K562 (cell line): ENCODE results near the gene HOXC11. TPM values are rescaled to one million over a fixed set of nuclear protein-coding genes. Genes with fewer than 3 reads are reported as not detected.

ENCODE experiments used
- ATAC-seq: fragments of 200-7000 bp; cut with Tn5 transposase; 3 replicates; pipeline ENCODE4 v1.9.1; 2020; ENCODE audit warnings: moderate library complexity
- BruUV-seq: library from RNA; stranded (reverse); fragments of 400-500 nt; replicated peaks from 2 replicates; lab custom pipeline; 2021; lab: Mats Ljungman, UMichigan
- CTCF ChIA-PET: fragments of 300-600 bp; formaldehyde crosslinking; extraction: SDS; loops from one replicate; lab custom pipeline; 2021; ENCODE audit warnings: low intra/inter-chr PET ratio; lab: Yijun Ruan, JAX
- POLR2A ChIA-PET: fragments of 300-600, 350-650 bp; sonication (Branson Sonifier 250); formaldehyde crosslinking; extraction: SDS; loops from one replicate; lab custom pipeline; 2021; ENCODE audit warnings: antibody characterized with exemption, inconsistent platforms; lab: Yijun Ruan, JAX
- DNase-seq, 4 experiments: peaks; one replicate each; pipeline versions ENCODE4 v3.0.0 to v3.0.0-alpha.2; 2011 to 2018; ENCODE audit warnings: low spot score in 3 of 4, mixed read lengths in 3 of 4; ENCODE audit errors: extremely low read depth in 1 of 4
- FAIRE-seq: peaks from 2 replicates; lab custom pipeline; 2011; peaks lifted over from hg19 to GRCh38; lab: Jason Lieb, UNC
- H2AFZ ChIP-seq: 2 replicates; pipeline ENCODE4 v1.6.0; 2011; ENCODE audit warnings: low read depth, low read length, control low read depth, inconsistent platforms
- H3K27ac ChIP-seq: fragments of 200-600 bp; 3 replicates; pipeline ENCODE4 v1.8.0; 2011; ENCODE audit warnings: low read depth, mild to moderate bottlenecking, control low read depth, inconsistent platforms, low read length, moderate library complexity, mixed read lengths; ENCODE audit errors: extremely low read depth
- H3K27me3 ChIP-seq, 2 experiments: fragments of 300-600 bp in 1 of 2; 2 replicates in 1 of 2; 3 replicates in 1 of 2; pipeline versions ENCODE4 v1.6.0 to v1.8.0; 2011; ENCODE audit warnings: inconsistent platforms in 2 of 2, low read length in 2 of 2, mild to moderate bottlenecking in 1 of 2, mixed read lengths in 1 of 2, moderate library complexity in 1 of 2; ENCODE audit not compliant: control insufficient read depth in 2 of 2, insufficient read depth in 2 of 2
- H3K36me3 ChIP-seq: fragments of 300-600 bp; 3 replicates; pipeline ENCODE4 v1.8.0; 2011; ENCODE audit warnings: mild to moderate bottlenecking, low read length, inconsistent platforms; ENCODE audit not compliant: control insufficient read depth, insufficient read depth
- H3K4me1 ChIP-seq, 2 experiments: fragments of 200-600 bp in 1 of 2; replicated peaks in 1 of 2; 2 replicates in 1 of 2; 3 replicates in 1 of 2; pipeline versions ENCODE4 v1.5.1 to v1.8.0; 2011; ENCODE audit warnings: inconsistent platforms in 2 of 2, low read length in 2 of 2, mild to moderate bottlenecking in 1 of 2, mixed read lengths in 1 of 2, moderate library complexity in 1 of 2; ENCODE audit not compliant: control insufficient read depth in 2 of 2, insufficient read depth in 2 of 2
- H3K4me2 ChIP-seq: 2 replicates; pipeline ENCODE4 v1.6.1; 2011; ENCODE audit warnings: low read length, control low read depth, inconsistent platforms, mixed read lengths; ENCODE audit not compliant: insufficient read depth
- H3K4me3 ChIP-seq: fragments of 200-600 bp; sonication (generic), shearing (Covaris generic); 2 replicates; pipeline ENCODE4 v1.5.1; 2016; ENCODE audit warnings: control low read depth, inconsistent platforms
- H3K79me2 ChIP-seq: fragments of 200-600 bp; 3 replicates; pipeline ENCODE4 v1.8.0; 2011; ENCODE audit warnings: low read length, inconsistent platforms; ENCODE audit not compliant: control insufficient read depth, insufficient read depth
- H3K9ac ChIP-seq, 2 experiments: 2 replicates each; pipeline versions ENCODE4 v1.6.0 to v1.6.1; 2011; ENCODE audit warnings: low read depth in 2 of 2, low read length in 2 of 2, control low read depth in 1 of 2, inconsistent platforms in 1 of 2, mild to moderate bottlenecking in 1 of 2, mixed read lengths in 1 of 2; ENCODE audit not compliant: insufficient read depth in 1 of 2
- H3K9me1 ChIP-seq: one replicate; pipeline ENCODE4 v1.6.0; 2011; ENCODE audit warnings: inconsistent platforms, mild to moderate bottlenecking, low read length, moderate library complexity; ENCODE audit not compliant: control insufficient read depth, insufficient read depth
- H3K9me3 ChIP-seq: replicated peaks from 2 replicates; pipeline ENCODE4 v1.5.1; 2011; ENCODE audit warnings: low read depth, low read length, inconsistent platforms; ENCODE audit not compliant: control insufficient read depth, insufficient read depth
- H4K20me1 ChIP-seq: replicated peaks from 2 replicates; pipeline ENCODE4 v1.6.1; 2011; ENCODE audit warnings: low read length, inconsistent platforms, mixed read lengths; ENCODE audit not compliant: control insufficient read depth, insufficient read depth
- E2F1 ChIP-seq: sonication (generic); formaldehyde crosslinking; IDR thresholded peaks from 2 replicates; pipeline ENCODE4 v1.8.1; 2023; ENCODE audit warnings: mild to moderate bottlenecking, missing genetic modification reagents, moderate library complexity
- EP400 ChIP-seq: fragments of 450-650 bp; IDR thresholded peaks from 2 replicates; pipeline ENCODE4 v1.6.1; 2017; ENCODE audit warnings: antibody characterized with exemption, mild to moderate bottlenecking, moderate library complexity
- IRF1 ChIP-seq: sonication (generic); formaldehyde crosslinking; IDR thresholded peaks from 2 replicates; pipeline ENCODE4 v1.8.0; 2022; ENCODE audit warnings: missing genetic modification reagents, mild to moderate bottlenecking, borderline replicate concordance
- ZNF778 ChIP-seq: fragments of 450-650 bp; formaldehyde crosslinking; IDR thresholded peaks from 2 replicates; pipeline ENCODE4 v1.4.0; 2020; ENCODE audit warnings: mild to moderate bottlenecking, moderate library complexity
- WGBS: fragments of 100-300 bp; shearing (Covaris generic); methylation state at CpG from one replicate; pipeline ENCODE4 v1.1.6; 2016; ENCODE audit warnings: low coverage, mixed read lengths; ENCODE audit not compliant: insufficient coverage; ENCODE audit errors: missing lambda C conversion rate; 5-methylcytosine and 5-hydroxymethylcytosine counted together
- in situ Hi-C: fragments of 300-500 bp; cut with MboI; formaldehyde crosslinking; loops from 4 replicates; pipeline ENCODE4 v1.15.0; 2018; ENCODE audit warnings: inconsistent platforms, mixed read lengths
- intact Hi-C: fragments of 100-400 bp; cut with micrococcal nuclease; formaldehyde crosslinking; loops from 2 replicates; pipeline ENCODE4 v1.14.2; 2022
- polyA plus RNA-seq, 8 experiments: library from polyadenylated mRNA; depleted of rRNA in 4 of 8; stranded (reverse) in 5 of 8; unstranded in 3 of 8; fragments of >200 nt; fragmentation: Nextera tagmentation in 2 of 8; fragmentation: Illumina TruSeq in 1 of 8; extraction: Ambion mirVana in 2 of 8; extraction: Trizol in 1 of 8; gene quantifications; 2 replicates each; pipeline versions ENCODE4 v1.2.1 to v1.2.3, GENCODE V29; 2011 to 2014; ENCODE audit warnings: inconsistent platforms in 1 of 8, missing spikeins in 1 of 8
- total RNA-seq, 7 experiments: library from RNA; depleted of rRNA in 6 of 7; stranded (reverse); fragments of >200 nt in 6 of 7; fragmentation: Illumina TruSeq in 2 of 7; extraction: Trizol in 2 of 7; gene quantifications; 2 replicates each; pipeline versions ENCODE4 v1.2.1 to v1.2.3, GENCODE V29; 2011 to 2021; ENCODE audit warnings: low replicate concordance in 1 of 7
- TF ChIP-seq, protein P1 (sequence below): fragments of 250-450 bp; sonication (Bioruptor Pico); IDR thresholded peaks from 2 replicates; pipeline ENCODE4 v1.8.0; 2021; ENCODE audit warnings: mild to moderate bottlenecking, moderate library complexity
- TF ChIP-seq, protein P2 (sequence below), 3 experiments: fragments of 200-800 bp in 1 of 3; sonication (Bioruptor generic) in 1 of 3; sonication (generic) in 1 of 3; formaldehyde crosslinking in 1 of 3; IDR thresholded peaks; 2 replicates each; pipeline versions ENCODE4 v1.6.1 to v1.8.0; 2016 to 2022; ENCODE audit warnings: mild to moderate bottlenecking in 2 of 3, missing compliant biosample characterization in 2 of 3, missing genetic modification characterization in 2 of 3, missing genetic modification reagents in 1 of 3
- TF ChIP-seq, protein P3 (sequence below): fragments of 450-650 bp; IDR thresholded peaks from 2 replicates; pipeline ENCODE4 v1.6.1; 2016; ENCODE audit warnings: low read depth

Gene HOXC11
- total and polyA plus RNA-seq, 9 of the 15 experiments (the other 6 are each of a cell fraction or from before 2014, with no cell fraction given) = not detected

DNA sequence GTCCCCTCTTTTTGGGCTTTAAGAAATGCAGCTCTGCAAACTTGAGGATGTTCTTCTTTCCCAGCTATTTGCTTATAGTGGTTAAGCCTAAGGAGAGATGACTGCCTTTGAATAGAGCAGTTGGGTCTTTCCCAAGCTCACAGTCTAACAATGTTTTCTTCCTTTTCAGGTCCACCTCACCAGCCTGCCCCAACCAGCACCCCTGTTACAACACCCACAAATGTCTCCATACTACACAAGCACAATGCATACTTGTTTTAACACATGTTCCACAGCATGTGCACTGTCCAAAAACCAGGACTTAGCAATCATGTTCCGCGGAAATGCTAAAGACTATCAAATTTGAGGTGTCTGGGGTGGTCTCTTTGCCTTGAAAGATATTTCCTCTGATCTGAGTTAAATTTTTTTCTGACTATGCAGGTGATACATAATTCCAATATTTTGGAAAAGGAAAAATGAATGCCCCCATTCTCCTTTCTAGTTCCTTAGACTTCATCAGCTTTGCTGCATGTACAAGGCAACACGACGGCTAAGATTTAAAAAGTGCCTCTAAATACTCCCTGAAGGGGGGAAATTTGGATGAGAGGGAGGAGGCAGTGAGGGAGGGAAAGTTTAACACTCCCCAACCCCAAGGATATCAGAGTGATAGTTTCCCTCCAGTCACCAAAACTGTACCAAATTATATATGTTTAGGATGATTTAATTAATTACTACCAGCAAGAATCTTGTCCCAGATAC is 40.9 kb upstream of the HOXC11 start:
- Histone ChIP-seq H3K4me2 (no peak overlapping the region), H2AFZ (no peak overlapping the region), H4K20me1 (no peaks in the 10 kb centered on the region), H3K36me3 (no peaks in the 10 kb centered on the region), H3K9me1 (no peaks in the 10 kb centered on the region), H3K79me2 (no peaks in the 10 kb centered on the region), H3K9me3 (no peaks in the 10 kb centered on the region), H3K27ac (no peak overlapping the region), H3K4me3 (no peak overlapping the region), H3K9ac (no peak overlapping the region), H3K4me1 (peaks cover 0 to 8% of the 10 kb centered on the region in 2 experiments; a peak in 1 of 5 replicates), H3K27me3 (peaks cover 49 to 74% of the 10 kb centered on the region in 2 experiments)
- intact Hi-C loops = no loop called here
- in situ Hi-C loops = no loop called here
- DNase-seq = no peak
- CTCF ChIA-PET = no interaction called here
- no peak for FAIRE-seq
- BruUV-seq = no TSS peak
- WGBS = 3% methylated on average over 4 of the region's 4 CpGs
- POLR2A ChIA-PET = interaction anchor here (0.6 to 1.2 kb wide), 5 partner anchors 9 to 246 kb away, joined by 3 to 4 read pairs (median 3); no protein-coding TSS in a partner anchor
- no peak for ATAC-seq
- TF ChIP-seq E2F1 = no peak
- TF ChIP-seq, protein P1, sequence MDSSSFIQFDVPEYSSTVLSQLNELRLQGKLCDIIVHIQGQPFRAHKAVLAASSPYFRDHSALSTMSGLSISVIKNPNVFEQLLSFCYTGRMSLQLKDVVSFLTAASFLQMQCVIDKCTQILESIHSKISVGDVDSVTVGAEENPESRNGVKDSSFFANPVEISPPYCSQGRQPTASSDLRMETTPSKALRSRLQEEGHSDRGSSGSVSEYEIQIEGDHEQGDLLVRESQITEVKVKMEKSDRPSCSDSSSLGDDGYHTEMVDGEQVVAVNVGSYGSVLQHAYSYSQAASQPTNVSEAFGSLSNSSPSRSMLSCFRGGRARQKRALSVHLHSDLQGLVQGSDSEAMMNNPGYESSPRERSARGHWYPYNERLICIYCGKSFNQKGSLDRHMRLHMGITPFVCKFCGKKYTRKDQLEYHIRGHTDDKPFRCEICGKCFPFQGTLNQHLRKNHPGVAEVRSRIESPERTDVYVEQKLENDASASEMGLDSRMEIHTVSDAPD (CRISPR knock-in tag) = no peak
- TF ChIP-seq, protein P2, sequence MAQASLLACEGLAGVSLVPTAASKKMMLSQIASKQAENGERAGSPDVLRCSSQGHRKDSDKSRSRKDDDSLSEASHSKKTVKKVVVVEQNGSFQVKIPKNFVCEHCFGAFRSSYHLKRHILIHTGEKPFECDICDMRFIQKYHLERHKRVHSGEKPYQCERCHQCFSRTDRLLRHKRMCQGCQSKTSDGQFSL (CRISPR knock-in tag; IDR thresholded peaks at IDR 0.05) = no peak
- TF ChIP-seq, protein P2 (tag; IDR thresholded peaks at IDR 0.05) = no peak
- no peak for TF ChIP-seq EP400
- TF ChIP-seq ZNF778 (CRISPR knock-in tag) = no peak
- TF ChIP-seq, protein P3, sequence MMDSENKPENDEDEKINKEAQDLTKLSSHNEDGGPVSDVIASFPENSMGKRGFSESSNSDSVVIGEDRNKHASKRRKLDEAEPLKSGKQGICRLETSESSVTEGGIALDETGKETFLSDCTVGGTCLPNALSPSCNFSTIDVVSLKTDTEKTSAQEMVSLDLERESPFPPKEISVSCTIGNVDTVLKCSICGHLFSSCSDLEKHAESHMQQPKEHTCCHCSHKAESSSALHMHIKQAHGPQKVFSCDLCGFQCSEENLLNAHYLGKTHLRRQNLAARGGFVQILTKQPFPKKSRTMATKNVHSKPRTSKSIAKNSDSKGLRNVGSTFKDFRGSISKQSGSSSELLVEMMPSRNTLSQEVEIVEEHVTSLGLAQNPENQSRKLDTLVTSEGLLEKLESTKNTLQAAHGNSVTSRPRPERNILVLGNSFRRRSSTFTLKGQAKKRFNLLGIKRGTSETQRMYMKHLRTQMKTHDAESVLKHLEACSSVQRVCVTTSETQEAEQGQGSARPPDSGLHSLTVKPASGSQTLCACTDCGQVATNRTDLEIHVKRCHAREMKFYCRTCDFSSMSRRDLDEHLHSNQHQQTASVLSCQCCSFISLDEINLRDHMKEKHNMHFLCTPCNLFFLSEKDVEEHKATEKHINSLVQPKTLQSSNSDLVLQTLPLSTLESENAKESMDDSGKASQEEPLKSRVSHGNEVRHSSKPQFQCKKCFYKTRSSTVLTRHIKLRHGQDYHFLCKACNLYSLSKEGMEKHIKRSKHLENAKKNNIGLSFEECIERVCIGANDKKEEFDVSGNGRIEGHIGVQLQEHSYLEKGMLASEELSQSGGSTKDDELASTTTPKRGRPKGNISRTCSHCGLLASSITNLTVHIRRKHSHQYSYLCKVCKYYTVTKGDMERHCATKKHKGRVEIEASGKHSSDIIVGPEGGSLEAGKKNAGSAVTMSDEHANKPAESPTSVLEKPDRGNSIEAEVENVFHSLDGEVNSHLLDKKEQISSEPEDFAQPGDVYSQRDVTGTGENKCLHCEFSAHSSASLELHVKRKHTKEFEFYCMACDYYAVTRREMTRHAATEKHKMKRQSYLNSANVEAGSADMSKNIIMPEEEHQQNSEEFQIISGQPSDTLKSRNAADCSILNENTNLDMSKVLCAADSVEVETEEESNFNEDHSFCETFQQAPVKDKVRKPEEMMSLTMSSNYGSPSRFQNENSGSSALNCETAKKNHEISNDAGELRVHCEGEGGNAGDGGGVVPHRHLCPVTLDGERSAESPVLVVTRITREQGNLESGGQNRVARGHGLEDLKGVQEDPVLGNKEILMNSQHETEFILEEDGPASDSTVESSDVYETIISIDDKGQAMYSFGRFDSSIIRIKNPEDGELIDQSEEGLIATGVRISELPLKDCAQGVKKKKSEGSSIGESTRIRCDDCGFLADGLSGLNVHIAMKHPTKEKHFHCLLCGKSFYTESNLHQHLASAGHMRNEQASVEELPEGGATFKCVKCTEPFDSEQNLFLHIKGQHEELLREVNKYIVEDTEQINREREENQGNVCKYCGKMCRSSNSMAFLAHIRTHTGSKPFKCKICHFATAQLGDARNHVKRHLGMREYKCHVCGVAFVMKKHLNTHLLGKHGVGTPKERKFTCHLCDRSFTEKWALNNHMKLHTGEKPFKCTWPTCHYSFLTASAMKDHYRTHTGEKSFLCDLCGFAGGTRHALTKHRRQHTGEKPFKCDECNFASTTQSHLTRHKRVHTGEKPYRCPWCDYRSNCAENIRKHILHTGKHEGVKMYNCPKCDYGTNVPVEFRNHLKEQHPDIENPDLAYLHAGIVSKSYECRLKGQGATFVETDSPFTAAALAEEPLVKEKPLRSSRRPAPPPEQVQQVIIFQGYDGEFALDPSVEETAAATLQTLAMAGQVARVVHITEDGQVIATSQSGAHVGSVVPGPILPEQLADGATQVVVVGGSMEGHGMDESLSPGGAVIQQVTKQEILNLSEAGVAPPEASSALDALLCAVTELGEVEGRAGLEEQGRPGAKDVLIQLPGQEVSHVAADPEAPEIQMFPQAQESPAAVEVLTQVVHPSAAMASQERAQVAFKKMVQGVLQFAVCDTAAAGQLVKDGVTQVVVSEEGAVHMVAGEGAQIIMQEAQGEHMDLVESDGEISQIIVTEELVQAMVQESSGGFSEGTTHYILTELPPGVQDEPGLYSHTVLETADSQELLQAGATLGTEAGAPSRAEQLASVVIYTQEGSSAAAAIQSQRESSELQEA = no peak
- TF ChIP-seq IRF1 (CRISPR knock-in tag) = no peak
